Fibroblast of lung (primary cell): ENCODE results near the gene EXD1. TPM values are rescaled to one million over a fixed set of nuclear protein-coding genes. Genes with fewer than 3 reads are reported as not detected.
"Not testable (repeated sequence)": the region's sequence is repeated elsewhere in the genome, so short reads cannot be mapped to it uniquely, and the experiment has no call there.

Experiments used
- DNase-seq, 2 donors: peaks; one replicate each; pipeline versions ENCODE4 v3.0.0 to v3.0.0-alpha.2; 2010; ENCODE audit warnings: low read depth in 2 of 2
- H2AFZ ChIP-seq: 2 replicates; pipeline ENCODE4 v1.5.1; 2012; ENCODE audit warnings: low read length, control low read depth, inconsistent platforms
- H3K27ac ChIP-seq: 2 replicates; pipeline ENCODE4 v1.5.1; 2011; ENCODE audit warnings: low read length, control low read depth; ENCODE audit not compliant: insufficient read depth
- H3K27me3 ChIP-seq: 2 replicates; pipeline ENCODE4 v1.5.1; 2011; ENCODE audit warnings: mild to moderate bottlenecking, low read length; ENCODE audit not compliant: control insufficient read depth, insufficient read depth
- H3K36me3 ChIP-seq: 2 replicates; pipeline ENCODE4 v1.5.1; 2011; ENCODE audit warnings: low read length; ENCODE audit not compliant: control insufficient read depth, insufficient read depth
- H3K4me1 ChIP-seq: 2 replicates; pipeline ENCODE4 v1.5.1; 2011; ENCODE audit warnings: low read length; ENCODE audit not compliant: control insufficient read depth, insufficient read depth; ENCODE audit errors: extremely low read depth
- H3K4me2 ChIP-seq: 2 replicates; pipeline ENCODE4 v1.5.1; 2011; ENCODE audit warnings: low read length, control low read depth; ENCODE audit not compliant: insufficient read depth; ENCODE audit errors: extremely low read depth
- H3K4me3 ChIP-seq, 4 experiments: fragments of 200-600 bp in 1 of 4; sonication (generic) in 1 of 4; replicated peaks in 1 of 4; 2 replicates each; pipeline ENCODE4 v1.5.1; 2011 to 2016; ENCODE audit warnings: low read length in 4 of 4, low read depth in 3 of 4, mild to moderate bottlenecking in 3 of 4, control low read depth in 2 of 4, inconsistent platforms in 1 of 4, mixed read lengths in 1 of 4; ENCODE audit not compliant: insufficient read depth in 1 of 4; ENCODE audit errors: control extremely low read depth in 1 of 4
- H3K79me2 ChIP-seq: 2 replicates; pipeline ENCODE4 v1.5.1; 2012; ENCODE audit warnings: mild to moderate bottlenecking, low read length, inconsistent platforms; ENCODE audit not compliant: control insufficient read depth, insufficient read depth
- H3K9ac ChIP-seq: 2 replicates; pipeline ENCODE4 v1.5.1; 2011; ENCODE audit warnings: mild to moderate bottlenecking, low read length, control low read depth; ENCODE audit not compliant: insufficient read depth
- H3K9me3 ChIP-seq: 2 replicates; pipeline ENCODE4 v1.5.1; 2012; ENCODE audit warnings: low read depth, low read length; ENCODE audit not compliant: control insufficient read depth, insufficient read depth
- H4K20me1 ChIP-seq: 2 replicates; pipeline ENCODE4 v1.5.1; 2011; ENCODE audit warnings: low read length; ENCODE audit not compliant: control insufficient read depth, insufficient read depth; ENCODE audit errors: extremely low read depth
- CTCF ChIP-seq, 2 donors: IDR thresholded peaks in 1 of 2; conservative IDR thresholded peaks in 1 of 2; 1 replicate in 1 of 2; 2 replicates in 1 of 2; pipeline ENCODE4 v1.5.1; 2011 to 2012; ENCODE audit warnings: low read length in 2 of 2, control low read depth in 1 of 2, inconsistent platforms in 1 of 2, low read depth in 1 of 2, mild to moderate bottlenecking in 1 of 2
- EZH2 ChIP-seq: IDR thresholded peaks from 2 replicates; pipeline ENCODE4 v1.5.1; 2012; ENCODE audit warnings: low read length, control low read depth, mild to moderate bottlenecking; ENCODE audit errors: missing control alignments
- polyA plus RNA-seq, 2 donors: library from polyadenylated mRNA; depleted of rRNA in 1 of 2; stranded (reverse) in 1 of 2; unstranded in 1 of 2; fragments of >200 nt; gene quantifications; 2 replicates each; pipeline ENCODE4 v1.2.1, GENCODE V29; 2011 to 2012; ENCODE audit warnings: missing spikeins in 1 of 2
- total RNA-seq: library from RNA; depleted of rRNA; stranded (reverse); fragments of >200 nt; gene quantifications from 2 replicates; pipeline ENCODE4 v1.2.1, GENCODE V29; 2014

EXD1 gene
- total and polyA plus RNA-seq, 2 donors (not counting 1 experiment from before 2014, with no cell fraction given), result 0.17 TPM; not detected in 1

GRCh38 chr15:41254560-41254959 is 24.0 kb upstream of the EXD1 start:
- Histone ChIP-seq H3K36me3 (no peaks in the 10 kb centered on the region), H3K9me3 (no peaks in the 10 kb centered on the region), H3K4me2 (no peak overlapping the region), H3K27ac (no peak overlapping the region), H3K4me1 (peaks cover 2% of the 10 kb centered on the region), H4K20me1 (no peaks in the 10 kb centered on the region), H3K79me2 (no peaks in the 10 kb centered on the region), H3K9ac (no peak overlapping the region), H3K27me3 (no peaks in the 10 kb centered on the region), H2AFZ (no peak overlapping the region), H3K4me3 (no peak overlapping the region)
- no peak for TF ChIP-seq EZH2
- TF ChIP-seq CTCF (conservative IDR thresholded peaks at IDR 0.05 in 1 of 2, IDR thresholded peaks at IDR 0.05 in 1 of 2; ENCODE audit: low read depth in 1 of 2, low read length in 2 of 2), result no peak
- DNase-seq, result no peak

GRCh38 chr15:41251411-41251810 is 20.9 kb upstream of the EXD1 start:
- Histone ChIP-seq H3K9me3 (no peaks in the 10 kb centered on the region), H3K79me2 (no peaks in the 10 kb centered on the region), H3K4me3 (no peak overlapping the region), H3K27ac (no peak overlapping the region), H3K4me2 (no peak overlapping the region), H4K20me1 (no peaks in the 10 kb centered on the region), H2AFZ (no peak overlapping the region), H3K36me3 (no peaks in the 10 kb centered on the region), H3K4me1 (peaks cover 2% of the 10 kb centered on the region), H3K27me3 (no peaks in the 10 kb centered on the region), H3K9ac (no peak overlapping the region)
- no peak for DNase-seq
- TF ChIP-seq CTCF (conservative IDR thresholded peaks at IDR 0.05 in 1 of 2, IDR thresholded peaks at IDR 0.05 in 1 of 2; ENCODE audit: low read depth in 1 of 2, low read length in 2 of 2) (no peak), EZH2 (no peak)

DNA sequence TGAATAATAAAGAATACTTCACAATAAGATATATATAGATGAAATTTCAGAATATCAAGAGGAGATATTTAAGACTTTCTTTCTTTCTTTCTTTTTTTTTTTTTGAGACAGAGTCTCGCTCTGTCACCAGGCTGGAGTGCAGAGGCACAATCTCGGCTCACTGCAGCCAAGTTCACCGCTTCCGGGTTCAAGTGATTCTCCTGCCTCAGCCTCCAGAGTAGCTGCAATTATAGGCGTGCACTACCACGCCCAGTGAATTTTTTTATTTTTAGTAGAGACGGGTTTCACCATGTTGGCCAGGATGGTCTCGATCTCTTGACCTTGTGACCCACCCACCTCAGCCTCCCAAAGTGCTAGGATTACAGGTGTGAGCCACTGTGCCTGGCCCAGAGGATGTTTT is 20.2 kb upstream of the EXD1 start:
- H3K4me1 ChIP-seq, H2AFZ ChIP-seq, H3K27ac ChIP-seq, H3K4me3 ChIP-seq, DNase-seq, H4K20me1 ChIP-seq, H3K4me2 ChIP-seq, H3K9ac ChIP-seq, H3K79me2 ChIP-seq, H3K27me3 ChIP-seq, H3K9me3 ChIP-seq, H3K36me3 ChIP-seq: not testable (repeated sequence)
